Bone marrow (tissue), 2 donors: ENCODE measurements around the gene ADRM1.

Experiments used
- DNase-seq, 2 donors: peaks; one replicate each; lab custom pipeline; 2025; lab: John Stamatoyannopoulos, UW

Gene ADRM1

DNA sequence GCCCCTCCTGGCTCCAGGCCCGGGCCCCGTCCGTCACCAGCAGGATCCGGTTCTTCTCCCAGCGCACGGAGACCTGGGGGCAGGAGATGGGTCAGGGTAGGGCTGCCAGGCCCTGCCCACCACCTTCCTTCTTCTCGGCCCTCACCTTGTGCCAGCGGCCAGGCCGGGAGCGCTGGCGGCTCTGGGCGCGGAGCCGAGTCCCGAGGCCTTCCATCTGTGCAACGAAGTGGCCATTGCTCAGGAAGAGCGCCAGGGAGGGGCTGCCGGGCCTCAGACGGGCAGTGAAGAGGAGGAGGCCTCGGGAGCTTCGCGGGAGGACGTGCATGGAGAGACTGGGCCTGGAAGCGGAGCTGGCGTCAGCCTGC is 7.9 kb downstream of the ADRM1 start:
- DNase-seq = no peak

- DNase-seq = no peak
These were observed 8.4 kb downstream of the ADRM1 start for GRCh38 chr20:62311150-62311549.

GRCh38 chr20:62311832-62312661 is 9.2 kb downstream of the ADRM1 start:
- DNase-seq = no peak

GRCh38 chr20:62312662-62312977 is 9.8 kb downstream of the ADRM1 start:
- DNase-seq = no peak

DNA sequence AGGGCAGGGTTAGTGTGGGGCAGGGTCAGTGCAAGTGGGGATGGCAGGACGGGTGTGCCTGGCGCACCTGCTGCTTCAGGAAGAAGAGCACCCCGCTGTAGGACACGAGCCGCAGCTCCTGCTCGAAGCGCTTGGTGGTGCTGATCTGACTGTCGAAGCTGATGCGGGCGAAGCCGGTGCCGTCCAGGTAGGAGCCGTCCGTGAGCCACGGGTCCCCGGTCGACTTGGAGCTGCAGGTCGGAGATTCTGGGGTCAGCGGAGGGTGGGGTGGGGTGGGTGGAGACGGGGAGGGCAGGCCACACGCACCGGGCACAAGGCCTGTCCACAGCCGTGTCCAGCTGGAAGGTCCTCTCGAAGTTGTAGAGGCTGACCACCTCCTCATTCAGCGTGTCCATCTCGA is 10.2 kb downstream of the ADRM1 start:
- DNase-seq = no peak

GRCh38 chr20:62313460-62314338 is 10.9 kb downstream of the ADRM1 start:
- DNase-seq = no peak

GRCh38 chr20:62314339-62314638 is 11.5 kb downstream of the ADRM1 start:
- no peak for DNase-seq

DNA sequence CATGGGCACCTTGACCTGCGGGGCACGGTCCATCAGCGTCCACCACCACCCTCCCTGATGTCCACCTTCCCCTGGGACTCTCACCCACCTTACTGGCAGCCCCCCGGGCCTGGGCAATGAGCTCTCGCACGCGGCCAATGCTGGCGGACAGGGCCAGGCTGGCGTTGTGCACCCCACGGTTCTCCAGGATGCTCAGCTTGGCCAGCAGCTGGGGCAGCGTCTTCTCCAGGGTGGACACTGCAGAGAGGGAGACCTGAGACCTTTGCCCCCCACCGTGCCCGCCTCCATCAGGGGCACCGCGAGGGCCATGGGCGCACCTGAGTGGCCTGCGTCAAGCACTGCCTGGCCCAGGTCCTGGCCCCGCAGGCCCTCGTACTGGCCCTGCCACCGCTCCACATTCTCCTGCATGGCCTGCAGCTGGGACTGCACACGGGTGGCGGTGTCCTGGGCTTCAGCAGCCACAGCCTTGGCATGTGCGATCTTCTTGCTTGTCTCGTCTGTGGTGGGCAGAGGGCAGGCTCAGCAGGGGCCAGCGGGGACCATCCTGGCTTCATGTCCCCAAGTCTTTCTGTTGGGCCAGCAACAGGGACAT is 12.0 kb downstream of the ADRM1 start:
- DNase-seq = no peak

GRCh38 chr20:62315773-62316172 is 13.0 kb downstream of the ADRM1 start:
- no peak for DNase-seq

DNA sequence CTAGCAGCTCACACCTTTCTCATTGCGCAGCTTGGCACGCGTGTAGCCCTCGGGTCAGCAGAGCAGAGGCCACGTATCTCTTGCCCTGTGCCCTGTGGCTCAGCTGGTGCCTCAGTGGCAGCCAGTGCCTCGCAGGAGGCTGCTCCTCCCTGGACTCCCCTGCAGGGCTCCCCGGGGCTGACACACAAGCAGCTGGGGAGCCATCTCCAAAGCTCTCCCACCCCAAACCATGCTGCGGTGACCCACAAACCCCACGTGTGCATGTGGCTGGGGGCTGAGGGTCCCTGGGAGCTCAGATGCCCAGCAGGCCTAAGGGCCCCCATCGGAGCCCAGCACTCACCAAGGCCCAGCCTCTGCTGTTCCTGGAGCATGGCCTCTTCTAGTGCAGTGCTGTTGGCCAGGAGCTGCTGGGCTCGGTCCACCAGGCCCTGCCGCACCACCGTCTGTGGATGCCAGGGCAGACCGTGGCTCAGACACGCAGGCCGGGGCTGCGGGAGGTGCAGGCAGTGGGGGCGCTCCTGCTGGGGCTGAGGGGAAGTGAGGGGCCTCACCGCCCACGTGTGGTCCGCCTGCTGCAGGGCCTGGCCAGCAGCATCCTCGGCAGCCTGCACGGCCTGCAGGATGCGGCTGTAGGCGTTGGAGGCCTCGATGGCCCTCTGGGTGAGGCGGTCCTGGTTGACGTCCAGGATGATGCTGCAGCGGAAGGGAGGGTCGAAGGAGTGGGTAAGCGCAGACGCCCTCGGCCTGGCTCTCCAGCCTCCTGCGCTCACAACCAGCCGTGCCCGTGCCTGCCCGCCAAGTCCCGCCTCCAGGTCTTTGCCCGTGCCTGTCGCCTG is 13.8 kb downstream of the ADRM1 start:
- DNase-seq = no peak

DNA sequence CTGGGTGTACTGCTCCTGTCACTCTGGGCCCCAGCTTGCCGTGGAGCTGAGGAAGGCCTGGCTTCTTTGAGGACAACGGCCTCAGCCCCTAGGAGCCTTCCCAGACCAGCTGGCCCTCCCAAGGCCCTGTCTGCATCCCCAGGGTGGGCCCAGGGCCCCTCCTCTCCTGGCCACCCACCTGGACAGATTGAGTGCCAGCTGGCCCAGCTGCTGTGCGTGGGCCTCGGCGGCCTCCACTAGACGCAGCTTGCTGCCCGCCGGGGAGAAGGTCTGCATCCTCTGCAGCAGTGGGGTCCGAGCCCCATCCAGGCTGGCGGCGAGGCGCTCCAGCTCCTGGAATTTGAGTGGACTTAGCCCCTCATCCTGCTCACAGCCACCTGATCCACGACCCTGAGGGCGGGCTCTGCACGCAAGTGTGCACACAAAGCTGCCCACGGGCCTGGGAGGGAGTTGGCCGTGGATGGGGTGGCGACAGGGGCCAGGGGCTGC is 14.4 kb downstream of the ADRM1 start:
- no peak for DNase-seq

DNA sequence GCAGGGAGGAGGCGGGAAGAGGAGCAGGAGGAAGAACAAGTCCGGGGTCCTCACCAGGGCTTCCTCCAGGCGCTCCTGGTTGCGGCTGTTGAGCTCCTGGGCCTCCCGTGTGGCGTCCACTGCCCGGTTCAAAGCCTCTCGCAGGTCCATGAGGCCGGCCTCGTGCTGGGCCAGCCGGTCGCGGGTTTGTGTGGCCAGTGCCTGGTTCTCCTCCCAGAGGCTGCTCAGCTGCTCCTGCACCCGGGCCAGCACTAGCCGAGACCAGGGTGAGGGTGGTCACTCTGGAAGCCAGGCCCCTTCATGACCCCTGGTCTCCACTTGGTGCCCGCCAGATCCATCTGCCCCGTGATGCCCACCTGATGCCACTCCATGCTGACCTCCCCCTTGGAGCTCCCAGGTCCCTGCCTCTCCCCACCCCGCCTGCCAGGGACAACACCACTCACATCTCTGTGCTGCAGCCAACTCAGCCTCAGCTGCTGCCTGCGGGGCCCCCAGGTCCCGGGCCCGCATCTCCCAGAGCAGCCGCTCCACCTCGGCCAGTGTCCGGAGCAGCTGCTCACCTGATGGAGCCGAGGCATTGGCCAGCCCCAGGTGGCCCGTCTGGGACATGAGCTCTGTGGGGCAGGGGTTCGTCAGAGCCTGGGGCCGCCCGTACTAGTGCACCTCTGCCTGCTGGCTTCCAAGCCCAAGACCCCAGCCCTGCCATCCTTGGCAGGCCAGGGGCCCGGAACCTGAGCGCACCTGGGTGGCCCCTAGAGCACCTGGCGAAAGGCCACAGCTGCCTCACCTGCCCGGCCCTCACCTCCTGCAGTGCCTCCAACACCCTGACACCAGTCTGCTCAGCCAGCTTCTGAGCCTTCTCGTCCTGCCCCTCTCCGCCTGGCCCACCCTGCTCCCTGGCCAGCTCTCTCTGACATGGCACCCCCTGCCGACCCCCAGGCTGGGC is 15.9 kb downstream of the ADRM1 start:
- DNase-seq = no peak

DNA sequence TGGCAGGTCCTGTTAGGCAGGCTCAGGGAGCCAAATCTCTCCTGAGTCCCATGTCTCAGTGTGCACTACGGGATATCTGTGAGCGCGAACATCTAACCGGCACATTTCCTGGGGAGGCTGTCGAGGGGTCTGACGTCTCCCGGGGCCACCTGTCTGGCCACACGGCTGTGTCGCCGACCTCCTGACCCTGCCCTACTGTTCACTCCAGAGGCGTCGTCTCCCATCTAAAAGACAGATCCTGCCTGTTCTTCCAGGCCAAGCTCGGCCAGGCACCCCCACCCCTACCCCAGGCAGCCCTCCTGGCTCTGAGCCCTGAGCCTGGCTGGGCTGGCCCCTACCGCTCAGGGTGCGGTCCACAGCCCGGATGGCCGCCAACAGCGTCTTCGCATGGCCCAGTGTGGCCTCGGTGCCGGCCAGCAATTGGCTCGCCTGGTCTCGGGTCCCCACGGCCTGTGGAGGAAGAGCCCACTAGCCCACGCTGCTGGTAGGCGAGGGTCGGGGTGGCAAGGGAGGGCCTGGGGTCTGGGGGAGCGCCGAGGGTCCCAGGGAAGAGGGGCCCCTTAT is 16.6 kb downstream of the ADRM1 start:
- no peak for DNase-seq

GRCh38 chr20:62320581-62321354 is 18.0 kb downstream of the ADRM1 start:
- no peak for DNase-seq

DNA sequence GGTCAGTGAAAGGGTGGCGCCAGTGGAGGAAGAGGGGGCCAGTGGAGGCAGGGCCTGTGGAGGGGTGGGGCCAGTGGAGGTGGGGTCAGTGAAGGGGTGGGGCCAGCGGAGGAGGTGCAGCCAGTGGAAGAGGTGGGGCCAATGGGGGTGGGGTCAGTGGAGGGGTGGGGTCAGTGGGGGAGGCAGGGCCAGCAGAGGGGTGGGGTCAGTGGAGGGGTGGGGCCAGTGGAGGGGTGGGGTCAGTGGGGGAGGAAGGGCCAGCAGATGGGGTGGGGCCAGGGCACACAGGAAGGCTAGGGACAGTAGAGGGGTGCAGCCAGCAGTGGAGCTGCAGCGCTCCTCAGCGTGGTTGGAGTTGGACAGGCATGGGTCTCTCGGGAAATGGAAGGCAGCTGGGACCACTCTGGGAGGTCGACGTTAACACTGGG is 18.7 kb downstream of the ADRM1 start:
- no peak for DNase-seq

- no peak for DNase-seq
These were observed 19.2 kb downstream of the ADRM1 start for GRCh38 chr20:62321975-62322374.

DNA sequence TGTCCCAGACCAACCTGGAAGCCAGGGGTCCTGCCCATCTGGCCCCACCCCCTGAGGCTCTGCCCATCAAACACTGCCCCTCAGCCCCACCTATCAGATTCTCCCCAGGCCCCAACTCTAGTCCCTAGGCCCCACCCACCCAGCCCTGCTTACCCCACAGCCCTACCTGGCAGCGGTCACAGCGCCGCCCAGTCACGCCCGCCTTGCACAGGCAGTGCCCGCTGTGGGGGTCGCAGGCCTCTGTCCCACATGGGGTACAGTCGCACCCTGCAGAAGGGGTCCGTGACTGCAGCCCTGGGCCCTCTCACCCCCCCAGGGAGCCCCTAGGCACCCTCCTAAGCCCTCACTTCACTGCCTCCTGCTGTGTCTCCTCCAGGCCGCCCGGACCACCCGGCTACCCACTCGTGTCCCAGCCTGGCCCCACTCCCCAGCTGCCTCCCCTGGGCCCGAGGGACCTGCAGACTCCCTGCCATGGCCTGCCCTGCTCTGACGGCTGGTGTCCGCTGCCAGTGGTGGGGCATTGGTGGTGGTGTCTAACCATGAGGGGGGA is 19.8 kb downstream of the ADRM1 start:
- DNase-seq = no peak

- no peak for DNase-seq
These were observed 20.6 kb downstream of the ADRM1 start for GRCh38 chr20:62323146-62323979.
